ENCODE data around the gene TMEM141. TPM values are rescaled to one million over a fixed set of nuclear protein-coding genes. Genes with fewer than 3 reads are reported as not detected.
"Not testable (repeated sequence)": the region's sequence is repeated elsewhere in the genome, so short reads cannot be mapped to it uniquely, and the experiment has no call there.

The TMEM141 gene
- total RNA-seq, 2 experiments from 2014 or later: 42.3 to 45.2 TPM

DNA sequence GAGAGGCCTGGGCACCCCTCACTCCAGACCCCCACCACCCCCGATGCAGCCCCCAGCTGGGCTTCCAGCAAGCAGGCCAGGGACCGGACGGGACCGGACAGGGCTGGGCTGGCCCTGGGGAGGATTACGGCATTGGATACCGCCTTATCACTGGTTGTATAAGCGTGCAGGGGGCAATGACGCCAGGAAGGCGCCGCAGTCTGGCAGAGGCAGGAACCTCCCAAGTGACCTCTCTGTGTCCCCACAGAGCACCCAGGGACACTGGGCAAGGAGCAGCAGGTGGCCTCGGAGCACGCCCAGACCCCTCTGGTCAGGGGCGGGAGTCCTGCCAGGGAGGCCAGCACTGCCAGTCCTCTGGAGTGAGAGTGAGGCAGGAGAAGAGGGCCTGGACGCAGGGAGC lies 26.1 kb upstream of the TMEM141 start:
- DNase-seq: no peak
- H3K27me3 Mint-ChIP-seq: peaks cover 20% of the 10 kb centered on the region
- H3K4me3 Mint-ChIP-seq: no peak overlapping the region
- H3K9me3 Mint-ChIP-seq: no peaks in the 10 kb centered on the region
- H3K27ac Mint-ChIP-seq: no peak overlapping the region
- H3K4me1 Mint-ChIP-seq (ENCODE audit: low read depth): peaks cover 17% of the 10 kb centered on the region
- no peaks in the 10 kb centered on the region for H3K36me3 Mint-ChIP-seq
- CTCF ChIA-PET: no interaction called here
- POLR2A ChIA-PET: no interaction called here
- intact Hi-C loops (cut with micrococcal nuclease): no loop called here

DNA sequence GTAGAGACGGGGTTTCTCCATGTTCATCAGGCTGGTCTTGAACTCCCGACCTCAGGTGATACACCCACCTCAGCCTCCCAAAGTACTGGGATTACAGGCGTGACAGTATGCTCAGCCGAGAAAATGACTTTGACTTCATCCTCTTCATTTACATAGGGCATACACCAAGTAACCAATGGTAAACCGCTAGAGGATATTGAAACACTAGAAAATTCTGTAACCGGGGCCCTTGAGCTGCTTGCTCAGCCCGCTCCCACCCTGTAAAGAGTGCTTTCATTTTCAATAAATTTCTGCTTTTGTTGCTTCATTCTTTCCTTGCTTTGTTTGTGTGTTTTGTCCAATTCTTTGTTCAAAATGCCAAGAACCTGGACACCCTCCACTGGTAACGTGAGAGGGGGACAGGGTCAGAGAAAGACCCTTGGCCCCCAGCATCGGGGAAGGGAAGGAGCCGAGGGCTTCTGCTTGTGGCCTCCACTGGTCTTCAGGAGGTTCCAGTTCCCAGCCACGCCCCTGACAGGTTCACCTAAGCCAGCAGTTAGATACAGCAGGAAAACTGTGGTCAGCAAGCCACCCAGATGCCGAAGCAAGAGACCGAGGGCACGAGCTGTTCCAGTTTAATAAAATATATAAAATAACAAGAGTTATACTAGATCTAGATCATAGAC lies 25.3 kb upstream of the TMEM141 start:
- Mint-ChIP-seq H3K27me3 (peaks cover 16% of the 10 kb centered on the region), H3K4me1 (ENCODE audit: low read depth) (peaks cover 17% of the 10 kb centered on the region)
- H3K27ac Mint-ChIP-seq, DNase-seq, H3K9me3 Mint-ChIP-seq, POLR2A ChIA-PET, H3K4me3 Mint-ChIP-seq, H3K36me3 Mint-ChIP-seq: not testable (repeated sequence)
- CTCF ChIA-PET: interaction anchor here (0.8 to 2.0 kb wide), 7 partner anchors 13 to 471 kb away, joined by 3 to 13 read pairs (median 5); no protein-coding TSS in a partner anchor
- intact Hi-C loops (cut with micrococcal nuclease): loop anchor here (1.0 to 2.0 kb wide), 2 partner anchors 15 to 18 kb away; no protein-coding TSS in a partner anchor

DNA sequence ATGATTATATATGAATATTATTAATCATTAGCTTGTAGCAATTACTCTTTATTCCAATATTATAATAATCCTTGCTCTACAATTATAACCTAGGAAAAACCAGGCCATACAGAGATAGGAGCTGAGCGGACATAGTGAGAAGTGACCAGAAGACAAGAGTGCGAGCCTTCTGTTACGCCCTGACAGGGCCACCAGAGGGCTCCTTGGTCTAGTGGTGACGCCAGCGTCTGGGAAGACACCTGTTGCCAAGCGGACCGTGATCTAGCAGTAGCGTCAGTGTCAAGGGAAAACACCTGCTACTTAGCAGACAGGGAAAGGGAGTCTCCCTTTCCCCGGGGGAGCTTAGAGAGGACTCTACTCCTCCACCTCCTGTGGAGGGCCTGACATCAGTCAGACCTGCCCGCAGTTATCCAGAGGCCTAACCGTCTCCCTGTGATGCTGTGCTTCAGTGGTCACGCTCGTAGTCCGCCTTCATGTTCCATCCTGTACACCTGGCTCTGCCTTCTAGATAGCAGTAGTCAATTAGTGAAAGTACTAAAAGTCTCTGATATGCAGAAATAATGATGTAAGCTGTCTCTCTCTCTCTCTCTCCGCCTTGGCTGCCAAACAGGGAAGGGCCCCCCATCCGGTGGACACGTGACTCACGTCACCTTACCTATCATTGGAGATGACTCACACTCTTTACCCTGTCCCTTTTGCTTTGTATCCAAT lies 24.6 kb upstream of the TMEM141 start:
- Mint-ChIP-seq H3K4me1 (ENCODE audit: low read depth) (peaks cover 17% of the 10 kb centered on the region), H3K27me3 (peaks cover 14% of the 10 kb centered on the region), H3K4me3 (peak overlapping the region; percentile 11), H3K27ac (peak overlapping the region; percentile 73)
- intact Hi-C loops (cut with micrococcal nuclease): loop anchor here (1.0 to 2.0 kb wide), 2 partner anchors 16 to 18 kb away; no protein-coding TSS in a partner anchor
- H3K36me3 Mint-ChIP-seq, POLR2A ChIA-PET, H3K9me3 Mint-ChIP-seq: not testable (repeated sequence)
- CTCF ChIA-PET: interaction anchor here (0.8 to 2.0 kb wide), 7 partner anchors 12 to 470 kb away, joined by 3 to 13 read pairs (median 5); no protein-coding TSS in a partner anchor
- peak; percentile 84 for DNase-seq

DNA sequence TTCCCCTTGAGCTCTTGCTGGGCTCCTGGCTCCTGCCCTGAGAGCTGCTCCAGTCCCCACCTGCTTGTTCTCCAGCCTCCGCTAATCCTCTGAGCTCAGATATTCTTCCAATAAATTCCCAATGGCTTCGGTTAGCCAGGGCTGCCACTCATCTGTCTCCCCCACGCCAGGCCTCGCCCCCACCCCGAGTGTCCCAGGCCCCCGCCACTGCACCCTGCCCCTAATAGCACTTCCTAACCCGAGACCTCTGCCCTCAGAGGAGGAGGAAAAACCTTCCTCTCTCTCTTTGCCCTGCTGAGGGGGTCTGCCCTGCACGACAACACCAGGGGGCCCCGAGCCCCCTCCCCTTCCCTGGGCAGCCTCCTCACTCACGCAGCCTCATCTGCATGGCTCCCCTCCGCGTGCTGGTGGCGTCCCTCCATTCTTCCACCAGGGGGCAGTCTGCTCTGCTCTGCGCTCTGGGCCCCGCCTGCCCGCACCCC lies 21.4 kb upstream of the TMEM141 start:
- H3K9me3 Mint-ChIP-seq: peaks cover 11% of the 10 kb centered on the region
- H3K27me3 Mint-ChIP-seq: peaks cover 11% of the 10 kb centered on the region
- ChIA-PET CTCF (interaction anchor here (0.6 to 1.1 kb wide), 5 partner anchors 8 to 46 kb away, joined by 3 to 11 read pairs (median 3); partner anchors contain the start of gene LCN8), POLR2A (no interaction called here)
- DNase-seq: peak; percentile 71
- no peak overlapping the region for H3K4me3 Mint-ChIP-seq
- intact Hi-C loops (cut with micrococcal nuclease): no loop called here
- peaks cover 7% of the 10 kb centered on the region for H3K36me3 Mint-ChIP-seq
- H3K27ac Mint-ChIP-seq: no peak overlapping the region
- H3K4me1 Mint-ChIP-seq (ENCODE audit: low read depth): peaks cover 17% of the 10 kb centered on the region

DNA sequence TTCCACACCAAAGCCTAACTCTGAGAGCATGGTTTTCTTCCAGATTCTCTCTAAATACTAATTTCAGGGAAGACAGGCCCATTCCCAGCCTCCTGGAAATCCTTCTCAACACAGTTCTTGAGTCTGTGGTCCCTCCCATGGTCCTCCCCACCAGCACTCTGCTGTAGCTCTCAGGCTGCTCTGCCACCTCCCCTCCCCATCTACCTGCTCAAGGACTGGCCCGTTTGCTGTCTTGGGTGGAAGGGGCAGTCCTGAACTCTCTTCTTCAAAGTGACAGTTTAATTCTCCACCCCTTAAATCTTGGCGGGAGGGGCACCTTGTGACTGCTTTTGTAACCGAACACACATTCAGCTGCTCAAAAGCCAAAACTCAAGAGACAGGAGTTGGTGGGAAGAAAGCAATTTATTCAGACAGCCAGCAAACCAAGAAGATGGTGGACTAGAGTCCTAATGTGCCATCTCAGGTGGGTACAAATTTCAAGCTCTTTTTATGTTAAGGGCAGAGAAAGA lies 19.2 kb upstream of the TMEM141 start:
- no peak overlapping the region for H3K4me3 Mint-ChIP-seq
- peaks cover 11% of the 10 kb centered on the region for H3K9me3 Mint-ChIP-seq
- peaks cover 10% of the 10 kb centered on the region for H3K27me3 Mint-ChIP-seq
- H3K4me1 Mint-ChIP-seq (ENCODE audit: low read depth): peaks cover 7% of the 10 kb centered on the region
- peaks cover 7% of the 10 kb centered on the region for H3K36me3 Mint-ChIP-seq
- CTCF ChIA-PET: interaction anchor here (0.8 to 2.5 kb wide), 4 partner anchors 14 to 263 kb away, joined by 3 to 12 read pairs (median 3); partner anchors contain the start of gene TMEM141
- no peak for DNase-seq
- no peak overlapping the region for H3K27ac Mint-ChIP-seq
- intact Hi-C loops (cut with micrococcal nuclease): no loop called here
- POLR2A ChIA-PET: no interaction called here

DNA sequence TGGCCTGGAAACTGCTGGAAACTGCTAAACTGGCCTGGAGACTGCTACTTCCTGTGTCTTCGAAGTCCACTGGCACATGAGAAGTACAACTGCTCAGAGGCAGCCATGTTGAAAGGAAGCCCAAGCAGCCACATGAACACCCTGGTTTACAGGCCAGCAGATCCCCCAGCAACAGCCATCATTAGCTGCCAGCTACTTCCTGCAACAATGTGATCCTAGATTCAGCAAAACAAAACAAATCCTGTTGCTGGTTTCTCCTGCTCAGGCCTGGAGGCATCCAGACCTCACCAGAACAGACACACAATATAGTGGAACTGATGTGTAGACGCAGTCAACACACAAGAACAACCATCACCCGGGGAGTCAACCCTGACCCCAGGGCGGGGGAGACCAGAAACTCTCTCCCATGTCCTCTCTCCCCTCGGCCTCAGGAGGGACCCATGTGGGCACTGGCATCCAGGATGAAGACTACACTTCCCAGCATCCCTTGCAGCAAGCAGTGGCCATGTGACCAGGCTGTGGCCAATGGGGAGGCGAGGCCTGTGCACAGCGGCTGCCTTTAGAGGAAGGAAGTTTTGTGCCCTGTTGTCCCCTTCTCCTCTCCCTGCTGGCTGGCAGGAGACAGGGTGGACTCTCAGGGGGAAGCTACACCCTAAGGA lies 17.6 kb upstream of the TMEM141 start:
- Mint-ChIP-seq H3K9me3 (peaks cover 11% of the 10 kb centered on the region), H3K4me3 (no peak overlapping the region), H3K4me1 (ENCODE audit: low read depth) (peaks cover 2% of the 10 kb centered on the region), H3K36me3 (peaks cover 7% of the 10 kb centered on the region), H3K27me3 (peaks cover 8% of the 10 kb centered on the region), H3K27ac (no peak overlapping the region)
- peak; percentile 37 for DNase-seq
- CTCF ChIA-PET: interaction anchor here (1.2 kb wide), 1 partner anchor 41 kb away, joined by 3 read pairs; no protein-coding TSS in a partner anchor
- POLR2A ChIA-PET: no interaction called here
- intact Hi-C loops (cut with micrococcal nuclease): no loop called here

- no peak overlapping the region for H3K27ac Mint-ChIP-seq
- intact Hi-C loops (cut with micrococcal nuclease): no loop called here
- no peak for DNase-seq
- peaks cover 2% of the 10 kb centered on the region for H3K4me1 Mint-ChIP-seq (ENCODE audit: low read depth)
- ChIA-PET CTCF (no interaction called here), POLR2A (no interaction called here)
- H3K4me3 Mint-ChIP-seq: no peak overlapping the region
- H3K36me3 Mint-ChIP-seq: peaks cover 7% of the 10 kb centered on the region
- peaks cover 11% of the 10 kb centered on the region for H3K9me3 Mint-ChIP-seq
- peaks cover 14% of the 10 kb centered on the region for H3K27me3 Mint-ChIP-seq
Measured at GRCh38 chr9:136774416-136775045, 16.6 kb upstream of the TMEM141 start.

- POLR2A ChIA-PET: no interaction called here
- H3K9me3 Mint-ChIP-seq: peaks cover 11% of the 10 kb centered on the region
- peaks cover 7% of the 10 kb centered on the region for H3K36me3 Mint-ChIP-seq
- CTCF ChIA-PET: no interaction called here
- DNase-seq: no peak
- intact Hi-C loops (cut with micrococcal nuclease): no loop called here
- no peaks in the 10 kb centered on the region for H3K4me1 Mint-ChIP-seq (ENCODE audit: low read depth)
- no peak overlapping the region for H3K4me3 Mint-ChIP-seq
- peaks cover 12% of the 10 kb centered on the region for H3K27me3 Mint-ChIP-seq
- no peak overlapping the region for H3K27ac Mint-ChIP-seq
Measured at GRCh38 chr9:136775191-136775590, 16.0 kb upstream of the TMEM141 start.

DNA sequence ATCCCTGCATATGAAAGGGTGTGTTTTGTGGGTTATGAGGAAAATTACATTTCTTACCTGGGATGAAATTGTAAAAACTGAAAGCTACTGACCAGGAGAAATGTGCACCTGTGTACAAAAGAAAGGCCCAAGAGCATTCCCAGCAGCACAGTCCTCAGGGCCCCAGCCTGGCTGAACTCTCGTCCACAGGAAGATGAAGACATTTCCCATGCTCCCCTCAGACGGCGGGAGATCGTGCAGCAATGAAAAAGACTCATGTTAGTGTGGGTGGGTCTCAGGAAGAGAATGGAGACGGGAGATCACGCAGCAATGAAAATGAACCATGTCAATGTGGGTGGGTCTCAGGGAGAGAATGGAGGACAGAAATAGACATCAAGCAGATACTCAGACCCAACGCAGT lies 14.2 kb upstream of the TMEM141 start:
- H3K36me3 Mint-ChIP-seq: peaks cover 7% of the 10 kb centered on the region
- POLR2A ChIA-PET: interaction anchor here (0.6 kb wide), 1 partner anchor 304 kb away, joined by 3 read pairs; no protein-coding TSS in a partner anchor
- CTCF ChIA-PET: interaction anchor here (1.8 to 3.0 kb wide), 5 partner anchors 7 to 258 kb away, joined by 5 to 17 read pairs (median 11); partner anchors contain the start of gene LCN8
- no peaks in the 10 kb centered on the region for H3K4me1 Mint-ChIP-seq (ENCODE audit: low read depth)
- intact Hi-C loops (cut with micrococcal nuclease): no loop called here
- no peak overlapping the region for H3K4me3 Mint-ChIP-seq
- H3K27me3 Mint-ChIP-seq: peaks cover 12% of the 10 kb centered on the region
- no peak for DNase-seq
- H3K27ac Mint-ChIP-seq: no peak overlapping the region
- peaks cover 11% of the 10 kb centered on the region for H3K9me3 Mint-ChIP-seq

GRCh38 chr9:136777359-136777758 lies 13.8 kb upstream of the TMEM141 start:
- intact Hi-C loops (cut with micrococcal nuclease): no loop called here
- Mint-ChIP-seq H3K9me3 (peaks cover 11% of the 10 kb centered on the region), H3K27ac (no peak overlapping the region), H3K4me3 (no peak overlapping the region), H3K4me1 (ENCODE audit: low read depth) (no peaks in the 10 kb centered on the region), H3K36me3 (peaks cover 7% of the 10 kb centered on the region), H3K27me3 (peaks cover 12% of the 10 kb centered on the region)
- CTCF ChIA-PET: interaction anchor here (0.8 to 3.0 kb wide), 13 partner anchors 8 to 291 kb away, joined by 3 to 17 read pairs (median 5); partner anchors contain the start of genes AJM1, LCN8 and NPDC1
- no peak for DNase-seq
- POLR2A ChIA-PET: no interaction called here

- intact Hi-C loops (cut with micrococcal nuclease): no loop called here
- no peak overlapping the region for H3K27ac Mint-ChIP-seq
- CTCF ChIA-PET: interaction anchor here (1.0 to 3.0 kb wide), 2 partner anchors 9 to 13 kb away, joined by 3 to 13 read pairs; no protein-coding TSS in a partner anchor
Measured at GRCh38 chr9:136779808-136780207, 11.3 kb upstream of the TMEM141 start.

More at GRCh38 chr9:136779808-136780207, 11.3 kb upstream of the TMEM141 start:
- Mint-ChIP-seq H3K4me1 (ENCODE audit: low read depth) (peaks cover 3% of the 10 kb centered on the region), H3K27me3 (peaks cover 12% of the 10 kb centered on the region), H3K36me3 (no peaks in the 10 kb centered on the region), H3K4me3 (no peak overlapping the region), H3K9me3 (no peaks in the 10 kb centered on the region)
- POLR2A ChIA-PET: interaction anchor here (0.7 kb wide), 1 partner anchor 209 kb away, joined by 4 read pairs; no protein-coding TSS in a partner anchor
- DNase-seq: no peak

Data from activated CD4-positive, alpha-beta memory T cell treated with anti-CD3 and anti-CD28 coated beads for 36 hours (primary cell).